HG03378 (cell line): ENCODE measurements around the gene DCLRE1A.
A peak's percentile ranks its signal among the peaks of the same experiment; 100 is the strongest.

ENCODE experiments used
- ATAC-seq: cut with Tn5 transposase; IDR thresholded peaks from one replicate; pipeline ENCODE4 v1.9.1; 2021; ENCODE audit warnings: mild to moderate bottlenecking, moderate library complexity; ENCODE audit not compliant: unreplicated experiment

DCLRE1A gene

GRCh38 chr10:113854013-113854760, at the start of gene DCLRE1A, which contains the start of gene NHLRC2:
TSS of gene DCLRE1A (minus strand) at chr10:113854082. CDS start at chr10:113853182, 900 bp downstream.
TSS of gene NHLRC2 (plus strand) at chr10:113854661. CDS start at chr10:113854873, 212 bp downstream.
- ATAC-seq: peak; percentile 29

DNA sequence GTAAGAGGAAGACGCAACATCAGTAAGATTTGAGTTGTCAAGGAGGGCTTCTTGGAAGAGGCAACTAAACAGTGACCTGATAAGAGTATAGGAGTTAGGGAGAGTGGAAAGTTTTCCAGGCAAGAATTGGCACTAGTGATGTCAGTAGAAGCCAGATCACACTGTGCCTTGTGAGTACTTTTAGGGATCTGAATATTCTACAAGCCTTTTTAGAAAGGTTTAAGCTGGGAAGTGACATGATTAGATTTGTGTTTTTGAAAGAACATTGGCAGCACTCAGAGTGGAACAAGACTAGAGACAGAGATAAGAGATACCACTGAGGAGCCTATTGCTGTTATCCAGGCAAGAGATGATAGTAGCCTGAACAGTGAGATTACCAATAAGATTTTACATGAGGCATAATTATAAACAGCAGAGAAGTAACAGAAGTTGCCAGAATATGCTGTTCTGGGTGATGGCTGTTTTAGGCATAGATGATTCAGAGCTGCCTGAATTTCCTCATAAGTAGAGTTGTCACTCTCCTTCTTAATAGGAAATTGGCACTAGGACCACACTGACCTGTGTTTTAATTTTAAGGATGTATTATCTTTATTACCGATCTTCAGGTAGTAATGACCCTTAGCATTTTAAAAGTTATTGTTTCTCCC, 46.2 kb upstream of the DCLRE1A start:
- ATAC-seq: no peak

GRCh38 chr10:113897693-113898618, 44.1 kb upstream of the DCLRE1A start:
- ATAC-seq: no peak

GRCh38 chr10:113895018-113895417, 41.1 kb upstream of the DCLRE1A start:
- no peak for ATAC-seq

- no peak for ATAC-seq
These were observed 40.7 kb upstream of the DCLRE1A start for GRCh38 chr10:113894581-113894980.

GRCh38 chr10:113893570-113893969, 39.7 kb upstream of the DCLRE1A start:
- ATAC-seq: no peak

DNA sequence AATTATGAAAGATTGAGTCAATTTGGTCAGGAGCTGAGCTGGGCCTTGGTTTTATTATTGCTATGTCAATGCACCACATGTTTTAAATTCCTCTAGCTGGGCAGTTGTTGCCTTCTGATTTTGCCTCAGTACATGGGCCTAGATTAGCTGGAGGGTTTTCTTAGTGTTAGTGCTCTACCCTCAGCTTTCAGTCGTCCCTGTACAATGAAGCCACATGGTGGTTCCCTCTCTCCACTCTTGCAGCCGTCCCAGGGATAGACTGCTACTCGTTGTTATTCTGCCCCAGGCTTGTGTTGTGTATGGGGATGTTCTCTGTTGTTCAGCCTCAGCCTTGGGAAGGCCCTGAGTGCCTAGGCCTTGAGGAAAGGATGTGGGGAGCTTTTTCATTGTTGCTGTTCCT, 37.6 kb upstream of the DCLRE1A start:
- ATAC-seq: no peak

- no peak for ATAC-seq
These were observed 36.9 kb upstream of the DCLRE1A start for GRCh38 chr10:113890769-113891168.

DNA sequence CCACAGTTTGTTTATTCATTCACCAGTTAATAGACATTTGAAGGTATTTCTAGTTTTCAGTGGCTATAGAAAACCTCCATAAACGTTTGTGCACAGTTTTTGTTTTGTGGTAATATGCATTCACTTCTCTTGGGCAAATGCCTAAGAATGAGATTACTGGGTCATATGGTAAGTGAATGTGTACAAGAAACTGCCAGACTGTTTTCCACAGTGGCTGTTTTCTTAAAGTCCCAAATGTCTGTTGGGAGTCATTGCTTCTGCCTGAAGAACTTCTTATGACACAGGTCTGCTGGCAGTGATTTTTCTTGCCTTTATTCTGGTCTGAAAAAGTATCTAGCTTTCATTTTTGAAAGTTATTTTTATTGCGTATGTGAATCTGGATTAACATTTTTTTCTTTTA, 36.0 kb upstream of the DCLRE1A start:
- no peak for ATAC-seq

GRCh38 chr10:113882240-113882639, 28.4 kb upstream of the DCLRE1A start:
- no peak for ATAC-seq

- ATAC-seq: no peak
These were observed 26.4 kb upstream of the DCLRE1A start for GRCh38 chr10:113880236-113880635.

DNA sequence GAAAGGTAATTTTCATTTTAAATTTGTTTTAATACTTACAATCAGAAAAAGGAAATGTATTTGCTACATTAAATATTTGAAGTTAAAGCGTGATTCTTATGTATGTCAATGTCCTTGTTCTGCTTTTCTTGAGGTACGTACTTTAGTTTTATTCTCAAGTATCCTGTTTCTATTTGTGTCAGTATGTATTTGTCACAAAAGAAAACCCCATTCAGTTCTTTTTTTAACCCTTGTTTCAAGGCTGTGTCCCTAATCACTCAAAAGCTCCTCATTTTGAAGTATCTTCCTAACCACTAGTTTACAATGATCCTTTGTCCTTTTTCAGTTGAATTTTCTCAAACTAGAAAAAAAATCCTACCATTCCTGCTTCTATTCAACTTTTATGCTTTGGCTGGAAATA, 25.8 kb upstream of the DCLRE1A start:
- ATAC-seq: peak; percentile 86

GRCh38 chr10:113876461-113876860, 22.6 kb upstream of the DCLRE1A start:
- ATAC-seq: no peak

GRCh38 chr10:113875212-113875611, 21.3 kb upstream of the DCLRE1A start:
- no peak for ATAC-seq

DNA sequence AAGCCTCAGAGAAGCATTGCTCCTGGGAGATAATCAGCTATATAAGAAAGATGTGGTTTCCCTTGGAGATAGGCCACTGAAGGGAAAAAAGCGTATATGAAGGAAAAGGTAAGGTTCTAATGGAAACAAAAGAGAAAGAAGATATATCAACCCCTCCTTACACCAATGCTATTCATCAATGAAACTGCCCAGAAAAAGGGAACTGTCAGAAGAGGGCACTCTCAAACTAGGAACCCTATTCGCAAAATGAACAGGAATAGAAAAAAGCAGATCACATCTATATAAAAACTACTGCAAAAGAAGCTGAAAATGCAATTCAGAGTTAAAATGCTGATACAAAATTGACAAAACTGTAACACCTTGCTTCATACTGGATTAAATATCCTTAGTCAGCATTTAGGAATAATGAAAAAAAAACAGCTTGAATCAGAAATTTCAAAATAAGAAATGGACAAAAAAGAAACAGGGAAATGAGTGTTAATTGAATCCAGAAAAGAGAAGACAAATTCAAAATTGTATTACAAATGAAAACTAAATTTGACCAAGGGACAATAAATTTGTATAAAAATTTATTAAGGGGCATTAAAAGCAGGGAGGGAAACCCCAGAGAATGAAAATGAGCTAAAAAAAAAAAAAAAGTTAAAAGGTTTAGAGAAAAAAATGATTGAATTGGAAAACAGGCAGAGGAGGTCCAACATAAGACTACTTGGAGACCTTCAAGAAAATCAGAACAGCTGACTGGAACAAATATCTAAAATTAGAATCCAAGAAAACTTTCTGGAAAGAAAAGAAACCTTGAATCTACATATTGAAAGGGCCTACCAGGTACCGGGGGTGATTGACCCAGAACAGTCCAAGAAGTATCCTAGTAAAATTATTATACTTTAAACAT, 18.5 kb upstream of the DCLRE1A start:
- ATAC-seq: no peak

GRCh38 chr10:113869789-113870188, 15.9 kb upstream of the DCLRE1A start:
- no peak for ATAC-seq

- ATAC-seq: no peak
These were observed 14.0 kb upstream of the DCLRE1A start for GRCh38 chr10:113867904-113868303.

- no peak for ATAC-seq
These were observed 12.9 kb upstream of the DCLRE1A start for GRCh38 chr10:113866551-113867394.

- ATAC-seq: no peak
These were observed 12.0 kb upstream of the DCLRE1A start for GRCh38 chr10:113865901-113866300.
